Fibroblast of lung (primary cell): Measurements from ENCODE around the gene BRINP2. TPM values are rescaled to one million over a fixed set of nuclear protein-coding genes. Genes with fewer than 3 reads are reported as not detected.
A peak's percentile ranks its signal among the peaks of the same experiment; 100 is the strongest.

ENCODE experiments used
- DNase-seq, 2 donors: peaks; one replicate each; pipeline versions ENCODE4 v3.0.0 to v3.0.0-alpha.2; 2010; ENCODE audit warnings: low read depth in 2 of 2
- H2AFZ ChIP-seq: 2 replicates; pipeline ENCODE4 v1.5.1; 2012; ENCODE audit warnings: low read length, control low read depth, inconsistent platforms
- H3K27ac ChIP-seq: 2 replicates; pipeline ENCODE4 v1.5.1; 2011; ENCODE audit warnings: low read length, control low read depth; ENCODE audit not compliant: insufficient read depth
- H3K27me3 ChIP-seq: 2 replicates; pipeline ENCODE4 v1.5.1; 2011; ENCODE audit warnings: mild to moderate bottlenecking, low read length; ENCODE audit not compliant: control insufficient read depth, insufficient read depth
- H3K36me3 ChIP-seq: 2 replicates; pipeline ENCODE4 v1.5.1; 2011; ENCODE audit warnings: low read length; ENCODE audit not compliant: control insufficient read depth, insufficient read depth
- H3K4me1 ChIP-seq: 2 replicates; pipeline ENCODE4 v1.5.1; 2011; ENCODE audit warnings: low read length; ENCODE audit not compliant: control insufficient read depth, insufficient read depth; ENCODE audit errors: extremely low read depth
- H3K4me2 ChIP-seq: 2 replicates; pipeline ENCODE4 v1.5.1; 2011; ENCODE audit warnings: low read length, control low read depth; ENCODE audit not compliant: insufficient read depth; ENCODE audit errors: extremely low read depth
- H3K4me3 ChIP-seq, 4 experiments: fragments of 200-600 bp in 1 of 4; sonication (generic) in 1 of 4; replicated peaks in 1 of 4; 2 replicates each; pipeline ENCODE4 v1.5.1; 2011 to 2016; ENCODE audit warnings: low read length in 4 of 4, low read depth in 3 of 4, mild to moderate bottlenecking in 3 of 4, control low read depth in 2 of 4, inconsistent platforms in 1 of 4, mixed read lengths in 1 of 4; ENCODE audit not compliant: insufficient read depth in 1 of 4; ENCODE audit errors: control extremely low read depth in 1 of 4
- H3K79me2 ChIP-seq: 2 replicates; pipeline ENCODE4 v1.5.1; 2012; ENCODE audit warnings: mild to moderate bottlenecking, low read length, inconsistent platforms; ENCODE audit not compliant: control insufficient read depth, insufficient read depth
- H3K9ac ChIP-seq: 2 replicates; pipeline ENCODE4 v1.5.1; 2011; ENCODE audit warnings: mild to moderate bottlenecking, low read length, control low read depth; ENCODE audit not compliant: insufficient read depth
- H3K9me3 ChIP-seq: 2 replicates; pipeline ENCODE4 v1.5.1; 2012; ENCODE audit warnings: low read depth, low read length; ENCODE audit not compliant: control insufficient read depth, insufficient read depth
- H4K20me1 ChIP-seq: 2 replicates; pipeline ENCODE4 v1.5.1; 2011; ENCODE audit warnings: low read length; ENCODE audit not compliant: control insufficient read depth, insufficient read depth; ENCODE audit errors: extremely low read depth
- CTCF ChIP-seq, 2 donors: IDR thresholded peaks in 1 of 2; conservative IDR thresholded peaks in 1 of 2; 1 replicate in 1 of 2; 2 replicates in 1 of 2; pipeline ENCODE4 v1.5.1; 2011 to 2012; ENCODE audit warnings: low read length in 2 of 2, control low read depth in 1 of 2, inconsistent platforms in 1 of 2, low read depth in 1 of 2, mild to moderate bottlenecking in 1 of 2
- EZH2 ChIP-seq: IDR thresholded peaks from 2 replicates; pipeline ENCODE4 v1.5.1; 2012; ENCODE audit warnings: low read length, control low read depth, mild to moderate bottlenecking; ENCODE audit errors: missing control alignments
- polyA plus RNA-seq, 2 donors: library from polyadenylated mRNA; depleted of rRNA in 1 of 2; stranded (reverse) in 1 of 2; unstranded in 1 of 2; fragments of >200 nt; gene quantifications; 2 replicates each; pipeline ENCODE4 v1.2.1, GENCODE V29; 2011 to 2012; ENCODE audit warnings: missing spikeins in 1 of 2
- total RNA-seq: library from RNA; depleted of rRNA; stranded (reverse); fragments of >200 nt; gene quantifications from 2 replicates; pipeline ENCODE4 v1.2.1, GENCODE V29; 2014

BRINP2 gene
- total and polyA plus RNA-seq, 2 donors (not counting 1 experiment from before 2014, with no cell fraction given), result under 0.01 to 0.02 TPM

GRCh38 chr1:177200290-177200689 lies 29.5 kb downstream of the BRINP2 start:
- Histone ChIP-seq H3K4me1 (no peaks in the 10 kb centered on the region), H3K36me3 (no peaks in the 10 kb centered on the region), H3K4me3 (no peak overlapping the region), H3K27ac (no peak overlapping the region), H4K20me1 (no peaks in the 10 kb centered on the region), H3K9me3 (no peaks in the 10 kb centered on the region), H3K27me3 (peaks cover 10% of the 10 kb centered on the region), H3K79me2 (no peaks in the 10 kb centered on the region), H3K4me2 (no peak overlapping the region), H3K9ac (no peak overlapping the region), H2AFZ (no peak overlapping the region)
- DNase-seq, result peak in 1 of 2 donors; percentile 20
- TF ChIP-seq CTCF (conservative IDR thresholded peaks at IDR 0.05 in 1 of 2, IDR thresholded peaks at IDR 0.05 in 1 of 2; ENCODE audit: low read depth in 1 of 2, low read length in 2 of 2) (no peak), EZH2 (no peak)

GRCh38 chr1:177206831-177207355 lies 36.1 kb downstream of the BRINP2 start:
- H3K9ac ChIP-seq, result no peak overlapping the region
- no peak overlapping the region for H2AFZ ChIP-seq
- TF ChIP-seq EZH2 (no peak), CTCF (conservative IDR thresholded peaks at IDR 0.05 in 1 of 2, IDR thresholded peaks at IDR 0.05 in 1 of 2; ENCODE audit: low read depth in 1 of 2, low read length in 2 of 2) (no peak)
- no peaks in the 10 kb centered on the region for H3K36me3 ChIP-seq
- H3K27me3 ChIP-seq, result no peaks in the 10 kb centered on the region
- no peaks in the 10 kb centered on the region for H4K20me1 ChIP-seq
- H3K4me2 ChIP-seq, result no peak overlapping the region
- H3K9me3 ChIP-seq, result no peaks in the 10 kb centered on the region
- no peak overlapping the region for H3K4me3 ChIP-seq
- no peak overlapping the region for H3K27ac ChIP-seq
- DNase-seq, result peak in 1 of 2 donors; percentile 13
- H3K79me2 ChIP-seq, result no peaks in the 10 kb centered on the region
- H3K4me1 ChIP-seq, result peaks cover 14% of the 10 kb centered on the region

GRCh38 chr1:177208920-177209319 lies 38.2 kb downstream of the BRINP2 start:
- Histone ChIP-seq H2AFZ (no peak overlapping the region), H3K27ac (peak overlapping the region; percentile 26), H3K9ac (no peak overlapping the region), H4K20me1 (no peaks in the 10 kb centered on the region), H3K27me3 (no peaks in the 10 kb centered on the region), H3K4me2 (no peak overlapping the region), H3K9me3 (no peaks in the 10 kb centered on the region), H3K36me3 (no peaks in the 10 kb centered on the region), H3K79me2 (no peaks in the 10 kb centered on the region), H3K4me1 (peaks cover 14% of the 10 kb centered on the region), H3K4me3 (no peak overlapping the region)
- TF ChIP-seq CTCF (conservative IDR thresholded peaks at IDR 0.05 in 1 of 2, IDR thresholded peaks at IDR 0.05 in 1 of 2; ENCODE audit: low read depth in 1 of 2, low read length in 2 of 2), result no peak
- TF ChIP-seq EZH2, result no peak
- no peak for DNase-seq
